HepG2 (cell line): ENCODE results near the gene ARID5B.

Experiments used
- TBP ChIP-seq: sonication (generic); formaldehyde crosslinking; IDR thresholded peaks from 2 replicates; pipeline ENCODE4 v1.5.0; 2020; ENCODE audit warnings: missing genetic modification reagents
- ZKSCAN5 ChIP-seq: sonication (generic); formaldehyde crosslinking; IDR thresholded peaks from 2 replicates; pipeline ENCODE4 v1.5.1; 2020; ENCODE audit warnings: mild to moderate bottlenecking, missing genetic modification reagents
- ZNF431 ChIP-seq: sonication (generic); formaldehyde crosslinking; IDR thresholded peaks from 2 replicates; pipeline ENCODE4 v1.9.0; 2022; ENCODE audit warnings: missing genetic modification reagents, low read depth, mild to moderate bottlenecking, borderline replicate concordance
- ZNF792 ChIP-seq: IDR thresholded peaks from 2 replicates; pipeline ENCODE4 v1.6.1; 2016
- TF ChIP-seq, protein P1 (sequence below): sonication (generic); formaldehyde crosslinking; IDR thresholded peaks from 2 replicates; pipeline ENCODE4 v1.8.0; 2022; ENCODE audit warnings: missing genetic modification reagents, mild to moderate bottlenecking, inconsistent platforms, borderline replicate concordance
- TF ChIP-seq, protein P2 (sequence below): sonication (generic); formaldehyde crosslinking; conservative IDR thresholded peaks from 2 replicates; pipeline ENCODE4 v1.4.0; 2020; ENCODE audit warnings: missing genetic modification reagents

DNA sequence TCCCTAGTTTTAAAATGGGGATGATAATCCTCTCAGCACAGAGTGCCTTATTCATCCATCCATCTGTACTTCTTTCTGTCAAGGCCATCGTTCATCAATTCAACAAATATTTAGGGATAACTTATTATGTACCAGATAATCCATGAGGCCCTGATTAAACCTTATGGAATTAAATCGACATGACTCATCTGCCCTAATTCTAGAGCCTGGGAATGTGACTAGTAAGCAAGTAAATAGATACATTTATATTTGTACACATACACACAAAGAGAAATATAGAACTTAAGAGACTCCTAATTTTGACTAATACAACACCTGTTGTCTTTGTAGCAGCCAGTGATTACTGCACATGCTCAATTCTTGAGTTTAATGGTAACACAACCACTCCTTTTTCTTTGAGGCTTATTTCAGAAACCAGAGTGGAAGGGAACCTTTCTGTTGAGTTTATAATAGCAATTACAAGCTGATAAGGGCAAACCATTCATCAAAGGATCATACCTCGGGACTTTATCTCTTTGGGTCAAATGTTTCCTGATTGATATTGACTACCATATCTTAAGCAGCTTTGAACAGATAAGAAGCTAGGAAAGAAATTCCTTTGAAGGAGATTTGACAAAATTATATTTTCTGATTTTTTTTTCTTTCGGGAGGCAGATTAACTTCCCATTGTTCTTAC lies 122.7 kb downstream of the ARID5B start:
- TF ChIP-seq TBP (CRISPR knock-in tag) (no peak), ZKSCAN5 (CRISPR knock-in tag) (no peak), ZNF431 (no peak), ZNF792 (CRISPR knock-in tag) (no peak)
- TF ChIP-seq, protein P1, sequence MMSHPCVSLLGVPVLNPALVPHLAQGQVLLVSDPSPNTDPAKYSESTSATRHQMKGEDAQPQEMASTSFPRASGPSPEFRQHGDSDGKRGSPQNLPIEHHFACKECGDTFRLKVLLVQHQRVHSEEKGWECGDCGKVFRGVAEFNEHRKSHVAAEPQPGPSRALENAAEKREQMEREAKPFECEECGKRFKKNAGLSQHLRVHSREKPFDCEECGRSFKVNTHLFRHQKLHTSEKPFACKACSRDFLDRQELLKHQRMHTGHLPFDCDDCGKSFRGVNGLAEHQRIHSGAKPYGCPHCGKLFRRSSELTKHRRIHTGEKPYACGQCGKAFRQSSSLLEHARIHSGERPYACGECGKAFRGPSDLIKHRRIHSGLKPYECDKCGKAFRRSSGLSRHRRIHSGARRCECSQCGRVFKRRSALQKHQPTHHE, result no peak
- TF ChIP-seq, protein P2, sequence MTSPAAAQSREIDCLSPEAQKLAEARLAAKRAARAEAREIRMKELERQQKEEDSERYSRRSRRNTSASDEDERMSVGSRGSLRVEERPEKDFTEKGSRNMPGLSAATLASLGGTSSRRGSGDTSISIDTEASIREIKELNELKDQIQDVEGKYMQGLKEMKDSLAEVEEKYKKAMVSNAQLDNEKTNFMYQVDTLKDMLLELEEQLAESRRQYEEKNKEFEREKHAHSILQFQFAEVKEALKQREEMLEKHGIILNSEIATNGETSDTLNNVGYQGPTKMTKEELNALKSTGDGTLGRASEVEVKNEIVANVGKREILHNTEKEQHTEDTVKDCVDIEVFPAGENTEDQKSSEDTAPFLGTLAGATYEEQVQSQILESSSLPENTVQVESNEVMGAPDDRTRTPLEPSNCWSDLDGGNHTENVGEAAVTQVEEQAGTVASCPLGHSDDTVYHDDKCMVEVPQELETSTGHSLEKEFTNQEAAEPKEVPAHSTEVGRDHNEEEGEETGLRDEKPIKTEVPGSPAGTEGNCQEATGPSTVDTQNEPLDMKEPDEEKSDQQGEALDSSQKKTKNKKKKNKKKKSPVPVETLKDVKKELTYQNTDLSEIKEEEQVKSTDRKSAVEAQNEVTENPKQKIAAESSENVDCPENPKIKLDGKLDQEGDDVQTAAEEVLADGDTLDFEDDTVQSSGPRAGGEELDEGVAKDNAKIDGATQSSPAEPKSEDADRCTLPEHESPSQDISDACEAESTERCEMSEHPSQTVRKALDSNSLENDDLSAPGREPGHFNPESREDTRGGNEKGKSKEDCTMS (CRISPR knock-in tag), result no peak
